ENCODE measurements around the gene CAV1. TPM values are rescaled to one million over a fixed set of nuclear protein-coding genes. Genes with fewer than 3 reads are reported as not detected.
A peak's percentile ranks its signal among the peaks of the same experiment; 100 is the strongest.

Gene CAV1
- total and polyA plus RNA-seq, 2 donors (not counting 1 experiment from before 2014, with no cell fraction given) = 461 to 1,245 TPM

GRCh38 chr7:116516324-116516723 is 8.5 kb upstream of the CAV1 start:
- no peak overlapping the region for H3K27ac ChIP-seq (ENCODE audit: insufficient read depth, low read length)
- peak in 1 of 2 donors; percentile 41 for DNase-seq (ENCODE audit: low read depth in 2 of 2)
- no peak overlapping the region for H3K9ac ChIP-seq (ENCODE audit: insufficient read depth, low read length)
- H3K27me3 ChIP-seq (ENCODE audit: control insufficient read depth, insufficient read depth, low read length) = no peaks in the 10 kb centered on the region
- H4K20me1 ChIP-seq (ENCODE audit: control insufficient read depth, extremely low read depth, insufficient read depth, low read length) = no peaks in the 10 kb centered on the region
- no peaks in the 10 kb centered on the region for H3K79me2 ChIP-seq (ENCODE audit: control insufficient read depth, insufficient read depth, low read length)
- H3K4me3 ChIP-seq (replicated peaks in 1 of 4; ENCODE audit: control extremely low read depth in 1 of 4, insufficient read depth in 1 of 4, low read depth in 3 of 4, low read length in 4 of 4) = no peak overlapping the region
- H3K4me1 ChIP-seq (ENCODE audit: control insufficient read depth, extremely low read depth, insufficient read depth, low read length) = peaks cover 4% of the 10 kb centered on the region
- no peak for TF ChIP-seq CTCF (conservative IDR thresholded peaks at IDR 0.05 in 1 of 2, IDR thresholded peaks at IDR 0.05 in 1 of 2; ENCODE audit: low read depth in 1 of 2, low read length in 2 of 2)
- TF ChIP-seq EZH2 (IDR thresholded peaks at IDR 0.05; ENCODE audit: low read length, missing control alignments) = no peak
- no peaks in the 10 kb centered on the region for H3K9me3 ChIP-seq (ENCODE audit: control insufficient read depth, insufficient read depth, low read depth, low read length)
- H2AFZ ChIP-seq (ENCODE audit: low read length) = no peak overlapping the region
- H3K4me2 ChIP-seq (ENCODE audit: extremely low read depth, insufficient read depth, low read length) = no peak overlapping the region
- no peaks in the 10 kb centered on the region for H3K36me3 ChIP-seq (ENCODE audit: control insufficient read depth, insufficient read depth, low read length)

GRCh38 chr7:116517626-116518025 is 7.2 kb upstream of the CAV1 start:
- Histone ChIP-seq H3K27ac (ENCODE audit: insufficient read depth, low read length) (no peak overlapping the region), H3K4me1 (ENCODE audit: control insufficient read depth, extremely low read depth, insufficient read depth, low read length) (no peaks in the 10 kb centered on the region), H2AFZ (ENCODE audit: low read length) (no peak overlapping the region), H4K20me1 (ENCODE audit: control insufficient read depth, extremely low read depth, insufficient read depth, low read length) (no peaks in the 10 kb centered on the region), H3K4me3 (replicated peaks in 1 of 4; ENCODE audit: control extremely low read depth in 1 of 4, insufficient read depth in 1 of 4, low read depth in 3 of 4, low read length in 4 of 4) (no peak overlapping the region), H3K9ac (ENCODE audit: insufficient read depth, low read length) (no peak overlapping the region), H3K4me2 (ENCODE audit: extremely low read depth, insufficient read depth, low read length) (no peak overlapping the region), H3K79me2 (ENCODE audit: control insufficient read depth, insufficient read depth, low read length) (no peaks in the 10 kb centered on the region), H3K27me3 (ENCODE audit: control insufficient read depth, insufficient read depth, low read length) (no peaks in the 10 kb centered on the region), H3K9me3 (ENCODE audit: control insufficient read depth, insufficient read depth, low read depth, low read length) (no peaks in the 10 kb centered on the region), H3K36me3 (ENCODE audit: control insufficient read depth, insufficient read depth, low read length) (no peaks in the 10 kb centered on the region)
- no peak for TF ChIP-seq EZH2 (IDR thresholded peaks at IDR 0.05; ENCODE audit: low read length, missing control alignments)
- no peak for TF ChIP-seq CTCF (conservative IDR thresholded peaks at IDR 0.05 in 1 of 2, IDR thresholded peaks at IDR 0.05 in 1 of 2; ENCODE audit: low read depth in 1 of 2, low read length in 2 of 2)
- no peak for DNase-seq (ENCODE audit: low read depth in 2 of 2)

GRCh38 chr7:116518961-116519360 is 5.9 kb upstream of the CAV1 start:
- Histone ChIP-seq H3K36me3 (ENCODE audit: control insufficient read depth, insufficient read depth, low read length) (no peaks in the 10 kb centered on the region), H3K4me3 (replicated peaks in 1 of 4; ENCODE audit: control extremely low read depth in 1 of 4, insufficient read depth in 1 of 4, low read depth in 3 of 4, low read length in 4 of 4) (no peak overlapping the region), H3K27me3 (ENCODE audit: control insufficient read depth, insufficient read depth, low read length) (no peaks in the 10 kb centered on the region), H3K4me2 (ENCODE audit: extremely low read depth, insufficient read depth, low read length) (no peak overlapping the region), H3K27ac (ENCODE audit: insufficient read depth, low read length) (no peak overlapping the region), H3K79me2 (ENCODE audit: control insufficient read depth, insufficient read depth, low read length) (no peaks in the 10 kb centered on the region), H3K4me1 (ENCODE audit: control insufficient read depth, extremely low read depth, insufficient read depth, low read length) (no peaks in the 10 kb centered on the region), H2AFZ (ENCODE audit: low read length) (no peak overlapping the region), H3K9me3 (ENCODE audit: control insufficient read depth, insufficient read depth, low read depth, low read length) (no peaks in the 10 kb centered on the region), H4K20me1 (ENCODE audit: control insufficient read depth, extremely low read depth, insufficient read depth, low read length) (no peaks in the 10 kb centered on the region), H3K9ac (ENCODE audit: insufficient read depth, low read length) (no peak overlapping the region)
- no peak for TF ChIP-seq CTCF (conservative IDR thresholded peaks at IDR 0.05 in 1 of 2, IDR thresholded peaks at IDR 0.05 in 1 of 2; ENCODE audit: low read depth in 1 of 2, low read length in 2 of 2)
- TF ChIP-seq EZH2 (IDR thresholded peaks at IDR 0.05; ENCODE audit: low read length, missing control alignments) = no peak
- no peak for DNase-seq (ENCODE audit: low read depth in 2 of 2)

All from fibroblast of lung (primary cell).